NT2/D1 (cell line): ENCODE results near the gene ACTR5.

Experiments
- SUZ12 ChIP-seq: IDR thresholded peaks from 2 replicates; pipeline ENCODE4 v1.6.1; 2011; ENCODE audit not compliant: insufficient read length, insufficient read depth; ENCODE audit errors: extremely low read depth
- ZNF274 ChIP-seq: IDR thresholded peaks from 2 replicates; pipeline ENCODE4 v1.6.1; 2011; ENCODE audit warnings: mild to moderate bottlenecking, low read depth, low read length

DNA sequence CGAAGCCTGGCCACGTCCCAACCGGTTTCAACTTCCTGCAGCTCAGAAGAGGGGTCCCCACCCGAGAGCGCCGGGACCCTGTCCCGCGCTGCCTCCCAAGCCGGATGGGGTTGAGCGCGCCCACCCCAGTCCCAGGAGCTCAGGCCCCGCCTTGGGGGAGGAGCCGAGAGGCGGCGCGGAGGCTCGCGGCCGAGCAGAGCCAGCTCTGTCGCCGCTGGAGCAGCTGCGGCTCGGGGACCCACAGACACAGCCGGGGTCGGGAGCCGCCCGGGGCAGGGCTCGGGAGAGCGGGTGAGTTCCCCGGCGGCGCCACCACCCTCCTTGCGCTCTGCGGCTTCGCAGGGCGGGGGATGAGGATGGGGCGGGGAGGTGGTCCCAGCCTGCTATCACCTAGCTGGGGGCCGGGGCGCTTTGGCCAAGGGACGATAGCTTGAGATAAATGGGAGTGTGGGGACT lies 57.3 kb downstream of the ACTR5 start, which contains the start of gene PPP1R16B:
- TF ChIP-seq SUZ12 (no peak), ZNF274 (no peak)
